HG02588 (cell line): ENCODE results near the gene FOXO3.
"Not testable (repeated sequence)": the region's sequence is repeated elsewhere in the genome, so short reads cannot be mapped to it uniquely, and the experiment has no call there.

ENCODE experiments used
- ATAC-seq: cut with Tn5 transposase; IDR thresholded peaks from one replicate; pipeline ENCODE4 v1.9.1; 2021; ENCODE audit warnings: mild to moderate bottlenecking, moderate library complexity; ENCODE audit not compliant: unreplicated experiment

FOXO3 gene

DNA sequence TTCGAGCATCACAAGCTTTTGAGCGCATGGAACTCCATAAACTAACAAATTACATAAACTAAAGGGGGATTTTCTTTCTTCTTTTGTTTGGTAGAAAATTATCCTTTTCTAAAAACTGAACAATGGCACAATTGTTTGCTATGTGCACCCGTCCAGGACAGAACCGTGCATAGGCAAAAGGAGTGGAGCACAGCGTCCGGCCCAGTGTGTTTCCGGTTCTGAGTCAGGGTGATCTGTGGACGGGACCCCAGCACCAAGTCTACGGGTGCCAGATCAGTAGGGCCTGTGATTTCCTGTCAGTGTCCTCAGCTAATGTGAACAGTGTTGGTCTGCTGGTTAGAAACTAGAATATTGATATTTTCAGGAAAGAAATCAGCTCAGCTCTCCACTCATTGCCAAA is 119.6 kb downstream of the FOXO3 start:
- not testable (repeated sequence) for ATAC-seq

- not testable (repeated sequence) for ATAC-seq
These were observed 121.0 kb downstream of the FOXO3 start for GRCh38 chr6:108681721-108682120.

DNA sequence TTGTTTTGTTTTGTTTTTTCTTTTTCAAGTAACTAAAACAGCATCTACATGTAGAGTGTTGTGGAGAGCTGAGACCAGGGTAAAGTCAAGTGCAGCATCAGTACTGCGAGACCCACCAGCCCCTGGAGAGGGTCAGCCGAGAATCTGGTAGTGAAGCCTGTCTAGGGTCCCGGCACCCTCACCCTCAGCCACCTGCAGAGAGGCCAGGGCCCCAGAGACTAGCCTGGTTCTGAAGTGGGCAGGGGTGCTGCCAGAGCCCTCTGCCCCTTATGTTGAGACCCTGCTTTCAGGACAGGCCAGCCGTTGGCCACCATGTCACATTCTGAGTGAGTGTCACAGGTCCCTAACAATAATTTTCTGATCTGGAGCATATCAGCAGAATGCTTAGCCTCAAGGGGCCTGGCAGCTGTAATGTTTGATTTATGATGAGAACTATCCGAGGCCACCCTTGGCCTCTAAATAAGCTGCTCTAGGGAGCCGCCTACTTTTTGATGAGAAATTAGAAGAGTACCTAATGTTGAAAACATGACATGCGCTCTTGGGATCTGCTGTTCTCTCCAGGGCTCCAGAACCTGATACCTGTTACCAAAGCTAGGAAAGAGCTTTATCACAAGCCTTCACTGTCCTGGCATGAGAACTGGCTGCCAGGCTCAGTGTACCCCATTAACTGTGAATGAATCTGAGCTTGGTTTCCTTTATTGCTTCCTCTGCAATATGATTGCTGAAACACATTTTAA is 121.8 kb downstream of the FOXO3 start:
- not testable (repeated sequence) for ATAC-seq

GRCh38 chr6:108683976-108684375 is 123.3 kb downstream of the FOXO3 start:
- ATAC-seq: not testable (repeated sequence)

DNA sequence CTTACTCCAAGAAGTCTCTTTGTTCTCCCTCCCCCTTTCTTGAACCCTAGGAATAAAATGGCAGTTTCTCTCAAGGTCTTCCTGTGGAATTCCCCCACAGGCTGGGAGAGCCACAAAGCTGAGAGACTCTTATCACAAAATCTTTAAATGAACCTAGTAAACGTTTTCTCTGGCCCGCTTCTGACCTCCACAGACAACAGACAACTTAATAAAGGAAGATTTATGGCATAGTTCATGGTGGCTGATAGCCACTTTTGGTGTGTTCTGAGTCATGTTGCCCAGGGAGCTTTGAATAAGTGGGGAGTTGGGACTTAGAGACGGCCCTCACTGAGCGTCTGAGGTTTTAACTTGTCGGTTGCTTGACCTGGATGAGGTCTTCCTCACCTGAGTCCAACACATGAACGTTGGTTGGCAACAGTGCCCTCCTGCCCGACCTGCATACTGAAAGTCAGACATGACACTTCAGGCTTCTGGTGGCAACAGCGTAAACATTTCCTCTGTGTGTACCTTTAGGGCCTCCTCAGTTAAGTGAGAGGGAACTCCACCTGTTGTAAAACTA is 124.1 kb downstream of the FOXO3 start:
- no peak for ATAC-seq

DNA sequence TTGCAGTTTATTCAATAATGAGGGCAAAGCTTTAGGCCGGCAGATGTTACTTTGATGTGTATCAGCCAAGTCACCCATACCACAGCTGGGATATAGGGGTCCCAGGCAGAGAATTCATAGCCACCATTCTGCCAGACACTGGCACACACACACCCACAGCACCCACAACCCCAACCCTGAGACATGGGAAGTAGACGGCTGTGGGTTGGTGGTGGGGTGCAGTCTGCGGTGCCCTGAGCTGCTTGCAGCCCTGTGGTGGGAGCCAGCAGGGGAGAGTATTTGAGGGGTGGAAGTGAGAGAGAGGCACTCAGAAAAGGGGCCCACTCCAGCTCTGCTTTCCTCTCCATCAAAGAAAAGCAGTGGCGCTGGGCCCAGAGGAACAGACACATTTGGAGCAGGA is 125.3 kb downstream of the FOXO3 start:
- ATAC-seq: no peak

DNA sequence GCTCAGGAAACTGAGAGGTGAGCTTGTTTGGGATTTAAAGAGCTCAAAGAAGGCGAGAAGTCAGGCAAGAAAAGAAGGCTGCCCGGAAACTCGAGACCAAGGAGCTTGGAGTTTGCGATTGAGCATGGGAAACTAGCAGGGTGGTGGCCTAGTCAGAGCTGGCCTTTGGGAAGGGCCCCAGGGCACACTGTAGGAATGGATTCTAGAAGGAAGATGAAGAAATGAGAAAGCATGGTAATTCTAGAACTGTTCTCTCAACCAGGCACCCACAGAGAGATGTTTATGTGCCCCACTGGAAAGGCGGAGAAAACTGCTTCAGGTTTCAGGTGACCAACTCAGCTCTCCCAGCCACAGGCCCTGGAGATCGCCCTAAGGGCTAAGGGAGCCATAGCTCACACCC is 126.2 kb downstream of the FOXO3 start:
- ATAC-seq: no peak

DNA sequence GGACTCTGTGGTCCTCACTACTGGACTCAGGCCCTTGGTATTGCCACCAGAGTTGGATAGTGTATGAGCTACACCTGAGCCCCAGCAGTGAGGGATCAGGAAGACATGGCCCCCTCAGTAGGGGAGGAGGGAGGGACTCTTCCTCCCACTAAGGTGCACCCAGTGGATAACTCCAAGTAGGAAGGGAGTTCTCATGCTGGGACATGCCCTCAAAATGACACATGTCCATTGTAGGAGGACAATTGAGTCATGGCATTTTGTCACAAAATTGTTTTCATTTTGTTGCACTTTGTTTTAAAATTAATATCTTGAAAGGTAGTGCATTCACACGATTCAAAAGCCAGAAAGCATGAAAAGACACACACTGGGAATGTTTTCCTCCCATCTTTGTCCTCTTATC is 127.2 kb downstream of the FOXO3 start:
- no peak for ATAC-seq

DNA sequence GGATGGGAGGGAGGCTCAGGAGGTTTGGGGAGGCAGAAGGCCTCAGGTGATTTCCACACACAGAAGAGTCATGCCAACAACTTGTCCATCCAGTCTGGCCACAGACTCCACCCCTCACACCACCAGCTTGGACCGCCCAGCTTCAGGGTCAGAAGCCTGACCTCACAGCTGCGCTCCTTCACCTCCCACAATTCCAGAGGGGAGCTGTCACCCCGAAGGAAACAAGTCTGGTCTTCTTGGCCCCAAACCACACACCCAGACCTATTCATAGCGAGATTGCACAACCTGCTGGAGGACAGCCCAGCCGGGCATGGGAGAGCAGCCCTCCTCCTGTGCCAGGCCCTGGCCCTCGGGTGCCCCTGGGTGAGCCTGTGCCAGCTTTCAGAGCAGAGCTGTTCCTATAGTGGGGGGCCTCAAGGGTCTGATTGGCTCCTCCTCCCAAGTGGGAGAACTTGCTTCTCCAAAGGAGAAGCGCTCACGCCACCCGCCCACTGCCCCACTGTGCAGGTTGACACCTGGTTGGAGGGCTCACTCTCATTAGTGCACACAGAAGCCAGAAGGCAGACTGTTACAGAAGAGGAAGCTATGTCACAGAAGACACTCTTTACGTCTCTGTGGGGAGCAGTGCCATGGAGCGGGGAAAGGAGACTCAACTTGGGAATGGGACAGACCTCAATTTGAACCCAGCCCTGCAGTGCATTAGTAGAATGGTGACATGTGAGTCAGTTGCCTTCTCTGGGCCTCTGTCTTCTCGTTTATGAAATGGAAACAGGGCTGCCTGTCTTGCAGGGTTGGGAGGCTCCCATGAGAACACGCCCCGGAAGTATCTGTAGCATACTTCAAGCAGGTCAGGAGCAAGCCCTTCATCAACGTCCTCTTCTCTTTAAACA is 128.8 kb downstream of the FOXO3 start:
- no peak for ATAC-seq

DNA sequence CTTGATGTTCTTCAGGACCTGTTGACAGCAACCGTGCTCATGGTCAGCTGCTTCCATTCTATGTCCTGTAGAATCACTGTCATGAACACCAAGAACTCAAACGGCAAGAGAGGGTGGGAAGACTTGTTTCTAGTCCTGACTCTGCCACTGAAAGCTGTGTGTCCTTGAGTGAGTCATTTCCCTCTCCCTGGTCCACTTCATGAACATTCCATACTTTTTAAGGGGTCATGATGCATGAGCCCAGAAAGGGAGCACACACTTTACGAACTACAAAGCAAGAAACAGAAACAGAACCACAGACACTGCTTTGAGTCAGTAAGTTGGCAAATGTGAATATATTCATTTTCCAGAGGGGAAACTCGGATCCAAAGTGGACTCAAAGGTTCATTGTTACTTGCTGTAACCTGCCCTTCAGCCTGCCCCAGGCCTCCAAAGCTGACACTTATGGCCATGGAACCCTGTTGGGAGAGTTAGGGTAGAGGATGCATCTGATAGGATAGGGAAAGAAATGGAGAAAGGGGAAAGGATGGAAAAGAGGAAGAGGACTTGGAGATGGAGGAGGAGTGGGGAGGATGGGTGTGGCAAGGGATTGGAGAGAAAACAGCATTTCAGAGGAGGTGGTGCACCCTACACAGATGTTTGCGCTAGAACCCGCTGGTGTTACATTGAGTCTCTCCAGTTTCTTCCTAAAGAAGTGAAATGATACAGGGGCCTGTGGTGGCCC is 129.8 kb downstream of the FOXO3 start:
- no peak for ATAC-seq

DNA sequence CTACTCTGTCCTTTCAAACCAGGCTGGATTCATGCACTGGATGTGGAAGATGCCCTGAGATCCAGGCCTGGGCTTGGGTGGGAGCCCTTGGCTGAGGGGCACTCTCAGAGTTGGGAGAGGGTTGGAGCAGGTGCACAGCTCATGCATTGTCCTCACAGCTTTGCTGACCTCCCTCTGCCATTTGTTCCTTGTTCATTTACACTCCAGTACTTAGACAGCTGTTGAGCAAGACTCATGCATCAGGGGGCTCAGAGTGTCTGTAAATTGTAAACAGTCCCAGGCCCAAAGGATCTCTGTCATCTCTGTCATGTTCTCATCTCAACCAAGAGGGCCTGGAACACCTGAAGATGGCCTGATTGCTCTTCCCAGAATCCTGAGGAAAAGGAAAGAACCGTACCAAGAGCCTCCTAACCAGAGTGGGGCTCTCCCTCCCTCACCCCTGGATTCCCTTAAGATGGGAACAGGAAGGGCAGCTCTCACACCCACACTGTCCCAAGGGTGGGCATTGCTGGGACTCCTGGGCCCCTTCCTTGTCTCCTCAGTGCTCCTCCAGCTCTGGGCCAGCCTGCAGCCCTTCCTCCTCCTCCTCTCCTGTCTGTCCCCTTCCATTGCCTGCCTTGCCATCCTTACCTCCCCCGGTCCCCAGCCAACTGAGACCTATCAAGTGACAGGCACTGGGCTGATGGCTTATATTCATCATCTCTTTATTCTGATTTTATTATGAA is 132.9 kb downstream of the FOXO3 start:
- no peak for ATAC-seq

DNA sequence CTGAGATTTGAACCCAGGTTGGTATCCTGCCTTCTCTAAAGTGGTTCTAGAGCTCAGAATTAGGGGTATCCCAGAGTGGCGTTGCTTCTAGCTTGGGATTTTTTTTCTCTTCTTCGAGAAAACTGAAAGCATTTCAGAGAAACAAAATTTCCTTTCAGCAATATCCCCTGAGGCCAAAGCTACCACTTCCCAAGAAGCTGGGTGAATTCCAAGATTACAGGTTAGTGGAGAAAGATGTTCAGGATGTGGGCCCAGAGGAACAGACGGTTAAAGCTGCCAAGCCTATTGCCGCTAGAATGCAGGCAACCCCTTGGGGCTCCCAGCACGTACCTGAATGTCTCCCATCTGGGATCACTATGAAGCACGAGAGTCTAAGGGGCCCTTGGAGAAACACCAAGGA is 134.1 kb downstream of the FOXO3 start:
- no peak for ATAC-seq

GRCh38 chr6:108697561-108698161 is 136.9 kb downstream of the FOXO3 start:
- ATAC-seq: no peak

DNA sequence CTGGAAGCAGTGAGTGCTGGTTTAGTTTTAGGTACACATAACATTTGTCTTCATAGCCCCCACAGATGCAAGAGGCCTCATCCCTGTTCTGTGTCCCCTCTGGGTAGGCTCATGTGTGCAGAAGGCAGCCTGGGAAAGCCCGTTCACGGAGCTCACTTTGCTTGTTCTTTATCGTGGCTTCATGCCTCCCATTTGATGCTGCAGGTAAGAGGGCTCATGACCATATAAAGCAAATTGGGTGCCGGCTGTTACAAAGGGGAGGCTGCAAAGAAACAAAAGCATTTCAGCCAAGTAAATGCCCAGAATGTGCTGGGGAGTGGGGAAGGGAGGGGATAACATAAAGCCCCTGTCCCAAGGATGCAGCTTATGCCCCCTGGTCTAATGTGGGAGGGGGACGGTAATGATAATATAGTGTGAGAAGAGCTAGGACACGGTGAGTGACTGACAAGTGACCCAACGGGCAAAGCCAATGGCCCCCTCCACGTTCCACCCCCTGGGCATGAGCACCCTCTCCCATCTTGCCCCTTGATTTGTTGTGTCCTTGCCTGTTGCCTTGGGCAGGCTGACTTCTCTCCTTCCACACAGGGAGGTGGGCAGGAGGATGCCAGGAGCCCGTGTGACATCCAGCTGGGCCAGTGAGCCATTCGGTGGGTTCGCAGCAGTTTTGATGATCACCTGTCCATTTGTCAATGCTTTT is 138.0 kb downstream of the FOXO3 start:
- ATAC-seq: no peak

DNA sequence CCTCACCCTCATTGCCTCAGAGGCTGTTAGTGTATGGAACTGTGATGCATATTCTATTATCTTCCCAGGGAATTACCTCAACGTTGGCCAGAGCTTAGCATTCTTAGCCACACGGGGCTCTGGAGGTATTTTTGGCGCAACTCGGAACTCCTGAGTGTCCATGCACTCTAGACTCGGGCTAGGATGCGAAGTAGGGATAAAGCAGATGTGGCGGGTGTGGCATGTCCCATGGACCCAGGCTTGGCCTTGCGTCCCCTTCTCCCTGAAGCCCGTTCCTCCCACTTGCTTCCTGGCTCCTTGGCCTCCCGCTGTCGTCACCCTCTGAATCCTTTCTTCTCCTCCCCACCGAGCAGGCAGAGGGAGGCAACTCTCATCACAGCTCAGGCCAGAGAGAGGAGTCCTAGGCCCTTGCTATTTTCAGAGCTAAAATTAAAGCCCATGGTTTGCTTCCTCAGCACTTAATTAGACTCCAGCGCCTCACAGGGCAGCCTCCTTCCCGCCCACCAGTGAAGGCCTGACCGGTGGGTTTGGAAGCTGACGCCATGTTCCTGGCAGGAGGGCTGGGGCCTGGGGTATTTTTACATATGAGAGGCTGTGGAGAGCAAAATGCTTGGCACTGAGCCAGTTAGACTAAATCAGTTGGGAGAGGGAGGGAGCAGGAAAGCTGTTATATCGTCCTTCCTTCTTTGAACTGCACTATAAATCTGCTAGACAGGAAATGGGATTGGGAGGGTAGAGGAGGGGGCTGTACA is 138.7 kb downstream of the FOXO3 start:
- no peak for ATAC-seq

- no peak for ATAC-seq
These were observed 141.6 kb downstream of the FOXO3 start for GRCh38 chr6:108702106-108702851.

- ATAC-seq: no peak
These were observed 145.9 kb downstream of the FOXO3 start for GRCh38 chr6:108706649-108707048.

DNA sequence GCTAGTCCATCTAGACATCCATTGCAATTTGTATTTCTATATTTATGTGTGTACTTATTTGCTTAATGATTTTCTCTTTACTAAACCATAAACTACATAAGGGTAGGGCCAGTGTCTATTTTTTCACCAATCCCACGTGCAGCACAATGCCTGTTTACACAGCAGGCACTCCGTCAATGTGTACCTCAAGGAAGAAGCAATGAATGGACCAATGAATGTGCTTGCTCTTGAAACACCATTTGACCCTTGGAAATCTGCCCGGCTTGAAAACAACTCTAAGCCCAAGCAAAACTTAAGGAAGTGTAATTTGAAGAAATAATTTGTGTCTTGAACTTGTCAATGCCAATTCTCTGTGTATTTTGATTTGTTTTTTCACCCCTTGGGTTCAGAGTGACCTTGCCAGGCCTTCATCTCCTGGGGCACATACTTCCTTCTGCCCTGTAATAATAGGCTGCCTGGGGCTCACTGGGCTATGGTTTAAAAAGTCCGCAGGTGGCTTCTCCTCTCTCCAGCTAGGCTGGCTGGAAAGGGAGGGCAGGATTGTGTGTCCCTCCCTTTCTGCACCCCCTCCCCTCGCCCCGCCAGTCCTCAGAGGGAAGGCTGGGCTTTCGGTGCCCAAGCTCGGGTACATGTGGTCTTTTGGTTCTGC is 146.7 kb downstream of the FOXO3 start:
- no peak for ATAC-seq
